ENCODE results near the gene RBP5. TPM values are rescaled to one million over a fixed set of nuclear protein-coding genes. Genes with fewer than 3 reads are reported as not detected.

Gene RBP5
- total and polyA plus RNA-seq, 8 donors = 3.3 to 5.3 (median 5.0) TPM; not detected in 5

- H3K36me3 ChIP-seq = peaks cover 7 to 80% (median 78%) of the 10 kb centered on the region in 4 donors
- 61 to 87% (median 71%) methylated on average over 6 to 8 of the region's 8 CpGs for WGBS, 5 donors
- TF ChIP-seq POLR2AphosphoS5 (IDR thresholded peaks at IDR 0.05) = no peak
- TF ChIP-seq POLR2A (IDR thresholded peaks at IDR 0.05) = no peak
- TF ChIP-seq EP300 (IDR thresholded peaks at IDR 0.05) = no peak
- no peak for TF ChIP-seq CTCF (IDR thresholded peaks at IDR 0.05)
- no peak overlapping the region for H3K27ac ChIP-seq
- DNase-seq = peak in 1 of 2 donors; percentile 66
- H3K4me1 ChIP-seq = no peaks in the 10 kb centered on the region
- intact Hi-C loops (cut with DNase I; ENCODE audit: low total_unique reads) = no loop called here
- H3K27me3 ChIP-seq = no peaks in the 10 kb centered on the region
- H3K4me3 ChIP-seq = no peak overlapping the region
- no peaks in the 10 kb centered on the region for H3K9me3 ChIP-seq
Measured at GRCh38 chr12:7155471-7156034, 26.9 kb upstream of the RBP5 start.

DNA sequence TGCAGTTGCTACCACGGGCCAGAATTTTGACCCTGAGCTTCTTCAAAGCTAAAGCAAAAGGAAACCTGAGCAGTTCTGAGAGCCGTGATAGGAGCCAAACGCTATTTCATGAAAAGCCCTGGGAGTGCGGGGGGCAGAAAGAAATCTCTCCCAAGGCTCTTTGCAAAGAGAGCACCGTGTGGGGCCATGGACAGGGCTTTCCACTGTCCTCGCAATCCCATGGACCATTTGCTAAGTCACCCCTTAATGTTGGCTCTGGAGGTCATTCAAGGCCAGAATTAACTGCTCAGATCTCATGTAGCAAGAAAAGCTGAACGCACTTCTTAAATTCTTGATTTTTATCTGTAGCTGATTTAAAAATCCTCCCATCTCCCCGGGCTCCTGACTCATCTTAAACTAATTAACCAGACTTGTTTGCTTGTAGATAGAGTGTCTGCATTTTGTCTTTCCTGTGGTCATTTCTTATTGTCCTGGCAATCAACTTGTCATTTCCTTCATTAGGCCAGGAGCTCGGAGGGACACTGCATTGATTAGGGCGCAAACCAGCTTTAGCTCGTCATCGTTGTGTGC, 26.3 kb upstream of the RBP5 start:
- Histone ChIP-seq H3K4me1 (no peaks in the 10 kb centered on the region), H3K36me3 (peaks cover 7 to 86% (median 84%) of the 10 kb centered on the region in 4 donors), H3K27me3 (no peaks in the 10 kb centered on the region), H3K9me3 (no peaks in the 10 kb centered on the region), H3K27ac (no peak overlapping the region), H3K4me3 (no peak overlapping the region)
- DNase-seq = no peak
- no peak for TF ChIP-seq EP300 (IDR thresholded peaks at IDR 0.05)
- no peak for TF ChIP-seq POLR2A (IDR thresholded peaks at IDR 0.05)
- TF ChIP-seq CTCF (IDR thresholded peaks at IDR 0.05) = no peak
- TF ChIP-seq POLR2AphosphoS5 (IDR thresholded peaks at IDR 0.05) = no peak
- WGBS, 5 donors = 83 to 86% (median 85%) methylated on average over 12 of the region's 12 CpGs
- intact Hi-C loops (cut with DNase I; ENCODE audit: low total_unique reads) = no loop called here

DNA sequence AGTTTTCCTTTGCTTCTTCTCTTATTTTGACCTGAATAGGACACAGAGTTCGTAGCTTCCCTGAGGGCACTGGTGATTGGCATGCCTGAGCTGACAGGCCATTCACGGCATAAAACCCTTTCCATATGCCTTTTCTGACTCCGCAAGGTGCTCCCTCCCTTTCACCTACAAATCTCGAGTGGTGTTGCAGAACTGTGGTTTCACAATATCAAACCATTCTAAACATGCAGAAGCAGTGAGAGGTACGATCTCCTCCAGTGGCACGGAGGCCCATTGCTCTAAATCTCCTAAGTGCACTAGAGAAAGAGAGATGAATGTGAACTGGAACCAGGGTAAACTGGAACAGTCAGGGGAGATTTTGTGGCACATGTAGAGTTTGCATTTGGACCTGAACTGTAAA, 25.4 kb upstream of the RBP5 start:
- Histone ChIP-seq H3K36me3 (peaks cover 7 to 95% (median 94%) of the 10 kb centered on the region in 4 donors), H3K9me3 (no peaks in the 10 kb centered on the region), H3K27ac (no peak overlapping the region), H3K4me1 (no peaks in the 10 kb centered on the region), H3K27me3 (no peaks in the 10 kb centered on the region), H3K4me3 (no peak overlapping the region)
- TF ChIP-seq EP300 (IDR thresholded peaks at IDR 0.05) = no peak
- intact Hi-C loops (cut with DNase I; ENCODE audit: low total_unique reads) = no loop called here
- WGBS, 5 donors = 81 to 91% (median 85%) methylated on average over 6 of the region's 6 CpGs
- DNase-seq = no peak

- H3K4me3 ChIP-seq = no peak overlapping the region
- intact Hi-C loops (cut with DNase I; ENCODE audit: low total_unique reads) = no loop called here
- DNase-seq = no peak
- WGBS, 5 donors = 83 to 94% (median 93%) methylated on average over 4 of the region's 4 CpGs
- H3K4me1 ChIP-seq = no peaks in the 10 kb centered on the region
- no peaks in the 10 kb centered on the region for H3K27me3 ChIP-seq
- H3K27ac ChIP-seq = no peak overlapping the region
- TF ChIP-seq POLR2AphosphoS5 (IDR thresholded peaks at IDR 0.05) = no peak
- no peak for TF ChIP-seq POLR2A (IDR thresholded peaks at IDR 0.05)
- TF ChIP-seq EP300 (IDR thresholded peaks at IDR 0.05) = no peak
- no peaks in the 10 kb centered on the region for H3K9me3 ChIP-seq
- peaks cover 7 to 99% (median 96%) of the 10 kb centered on the region in 4 donors for H3K36me3 ChIP-seq
Measured at GRCh38 chr12:7152818-7153217, 24.1 kb upstream of the RBP5 start.

GRCh38 chr12:7151532-7151931, 22.8 kb upstream of the RBP5 start:
- Histone ChIP-seq H3K27me3 (no peaks in the 10 kb centered on the region), H3K9me3 (no peaks in the 10 kb centered on the region), H3K27ac (no peak overlapping the region), H3K4me1 (no peaks in the 10 kb centered on the region), H3K4me3 (no peak overlapping the region), H3K36me3 (peaks cover 7 to 99% (median 89%) of the 10 kb centered on the region in 4 donors)
- no peak for DNase-seq
- WGBS, 5 donors = 90 to 95% (median 95%) methylated on average over 6 of the region's 6 CpGs
- TF ChIP-seq POLR2A (IDR thresholded peaks at IDR 0.05) = no peak
- no peak for TF ChIP-seq POLR2AphosphoS5 (IDR thresholded peaks at IDR 0.05)
- TF ChIP-seq CTCF (IDR thresholded peaks at IDR 0.05) = no peak
- TF ChIP-seq EP300 (IDR thresholded peaks at IDR 0.05) = no peak
- intact Hi-C loops (cut with DNase I; ENCODE audit: low total_unique reads) = no loop called here

Measured in stomach (tissue), 9 donors.